Activated T-cell treated with anti-CD3 and anti-CD28 coated beads, Interleukin-2, amount 50 U/mL, for 4 hours (primary cell): ENCODE results near the gene TIMP3. TPM values are rescaled to one million over a fixed set of nuclear protein-coding genes. Genes with fewer than 3 reads are reported as not detected.

Experiments
- ATAC-seq, 2 donors: fragments of 200-7000 bp; cut with Tn5 transposase; one replicate each; pipeline ENCODE4 v1.10.0; 2021
- DNase-seq: peaks from one replicate; pipeline ENCODE4 v3.0.0-alpha.2; 2020
- H3K27me3 Mint-ChIP-seq: one replicate; pipeline ENCODE4 v1.8.0; 2021; ENCODE audit warnings: low read depth, mixed read lengths
- H3K36me3 Mint-ChIP-seq: one replicate; pipeline ENCODE4 v1.8.0; 2022; ENCODE audit warnings: mixed read lengths; ENCODE audit not compliant: insufficient read depth
- H3K4me1 Mint-ChIP-seq: one replicate; pipeline ENCODE4 v1.8.0; 2021; ENCODE audit warnings: low read depth, mixed read lengths
- H3K4me3 Mint-ChIP-seq: one replicate; pipeline ENCODE4 v1.8.0; 2021; ENCODE audit warnings: mild to moderate bottlenecking, moderate library complexity, mixed read lengths
- H3K9me3 Mint-ChIP-seq: one replicate; pipeline ENCODE4 v1.8.0; 2021; ENCODE audit warnings: mixed read lengths
- total RNA-seq, 3 donors: library from RNA; stranded (reverse); gene quantifications; one replicate each; pipeline ENCODE4 v1.2.1, GENCODE V29; 2021

TIMP3 gene
- total RNA-seq, 3 donors from 2014 or later = 1.1 to 2.3 (median 1.5) TPM

DNA sequence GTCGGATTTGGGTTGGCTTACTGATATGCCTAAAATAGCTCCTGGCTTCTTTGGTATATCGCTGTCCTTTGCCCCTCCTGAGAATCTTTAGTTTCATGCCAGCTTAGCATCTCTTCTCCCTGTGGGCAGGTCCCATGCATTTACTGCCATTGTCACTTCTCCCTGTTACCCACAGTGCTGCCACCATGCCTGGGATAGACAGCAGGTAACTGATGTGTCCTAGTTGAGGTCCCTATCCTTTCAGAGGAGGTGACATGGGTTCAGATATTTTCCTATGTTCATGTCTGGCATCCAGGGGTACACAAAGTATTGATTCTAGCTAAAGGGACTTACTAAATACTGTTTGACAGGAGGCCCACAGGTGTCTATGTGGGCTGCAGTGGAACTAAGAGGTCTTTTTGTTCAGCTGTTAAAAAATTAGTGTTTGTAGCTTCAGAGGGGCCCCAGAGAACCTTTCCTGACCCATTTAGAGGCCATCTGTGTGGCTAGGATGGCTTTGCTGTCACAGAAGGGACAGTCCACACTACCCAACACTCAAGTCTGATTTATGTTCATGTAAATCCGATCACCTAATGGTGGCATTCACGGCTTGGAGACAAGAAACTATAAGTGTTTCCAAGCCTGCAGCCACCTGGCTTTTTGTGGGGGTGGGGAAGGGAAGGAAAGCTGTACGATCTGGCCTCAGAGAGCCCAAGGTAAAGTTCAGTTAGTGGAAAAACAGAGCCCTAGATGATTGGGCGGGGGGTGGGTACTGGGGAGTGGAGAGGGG lies 8.5 kb downstream of the TIMP3 start:
- Mint-ChIP-seq H3K4me3 (no peak overlapping the region), H3K9me3 (no peaks in the 10 kb centered on the region), H3K4me1 (no peaks in the 10 kb centered on the region), H3K27me3 (peaks cover 6% of the 10 kb centered on the region), H3K36me3 (no peaks in the 10 kb centered on the region)
- DNase-seq = no peak
- no peak for ATAC-seq

DNA sequence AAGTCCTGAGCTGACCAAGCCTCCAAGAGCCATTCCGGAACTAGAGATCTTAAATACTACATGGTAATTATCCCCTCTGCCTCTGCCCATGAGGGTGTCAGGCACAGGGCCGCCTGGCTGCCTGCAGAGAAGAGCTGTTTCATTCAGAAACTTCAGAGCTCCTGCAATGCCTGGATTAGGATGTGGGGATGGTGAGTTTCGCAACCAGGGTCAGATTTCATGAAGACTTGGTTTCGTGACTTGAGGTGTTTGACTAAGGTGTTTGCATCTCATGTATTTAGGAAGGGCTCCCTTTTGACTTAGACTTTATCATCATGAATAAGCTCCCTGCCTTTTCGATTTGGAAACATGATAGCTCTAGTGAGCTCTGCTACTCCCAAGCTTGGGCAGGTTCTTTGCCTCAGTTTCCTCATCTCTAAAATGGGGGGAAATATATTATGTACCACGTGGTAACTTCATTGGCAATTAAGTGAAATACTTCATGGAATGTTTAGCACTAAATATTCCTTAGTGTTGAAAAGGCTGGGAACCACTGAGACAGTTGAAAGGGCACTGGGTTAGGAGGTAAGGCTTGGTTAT lies 9.1 kb downstream of the TIMP3 start:
- H3K9me3 Mint-ChIP-seq = no peaks in the 10 kb centered on the region
- H3K4me3 Mint-ChIP-seq = no peak overlapping the region
- no peak for ATAC-seq
- peaks cover 3% of the 10 kb centered on the region for H3K27me3 Mint-ChIP-seq
- no peaks in the 10 kb centered on the region for H3K4me1 Mint-ChIP-seq
- H3K36me3 Mint-ChIP-seq = no peaks in the 10 kb centered on the region
- DNase-seq = no peak

DNA sequence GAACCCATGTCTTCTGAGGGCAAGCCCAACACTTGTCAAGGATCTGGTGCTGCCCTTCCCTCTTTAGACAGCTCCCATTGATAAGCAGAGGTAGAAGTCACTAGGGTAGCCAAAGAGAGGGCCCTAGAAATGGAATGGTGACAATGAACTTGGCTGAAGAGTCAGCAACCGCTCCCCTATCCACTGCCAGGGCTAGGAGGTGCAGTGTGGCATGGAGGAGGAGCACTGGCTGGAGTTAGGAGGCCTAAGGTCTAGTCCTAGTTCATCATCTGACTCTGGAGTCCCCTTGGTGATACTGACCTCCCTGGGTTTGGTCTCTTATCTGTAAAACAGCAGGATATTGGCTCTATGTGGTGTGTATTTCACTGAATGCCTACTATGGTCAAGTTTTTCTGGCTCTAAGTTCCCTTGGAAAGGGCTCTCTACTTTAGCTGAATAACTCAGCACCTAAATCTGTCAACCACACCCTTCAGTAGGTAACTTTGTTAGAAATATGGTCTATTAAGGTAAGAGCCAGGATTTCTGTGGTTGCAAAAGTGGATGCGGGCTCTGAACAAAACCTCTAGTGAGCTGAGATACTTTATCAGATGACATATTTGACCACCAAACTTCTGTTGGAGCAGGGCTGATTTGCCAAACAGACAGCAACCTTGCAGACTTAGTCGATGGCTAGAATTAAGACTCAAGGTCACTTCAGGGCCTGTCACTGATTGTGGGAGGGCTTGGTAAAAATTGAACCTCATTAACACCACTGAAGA lies 10.5 kb downstream of the TIMP3 start:
- H3K4me3 Mint-ChIP-seq = no peak overlapping the region
- no peaks in the 10 kb centered on the region for H3K36me3 Mint-ChIP-seq
- ATAC-seq (no peak), DNase-seq (no peak)
- no peaks in the 10 kb centered on the region for H3K9me3 Mint-ChIP-seq
- H3K4me1 Mint-ChIP-seq = no peaks in the 10 kb centered on the region
- no peaks in the 10 kb centered on the region for H3K27me3 Mint-ChIP-seq

DNA sequence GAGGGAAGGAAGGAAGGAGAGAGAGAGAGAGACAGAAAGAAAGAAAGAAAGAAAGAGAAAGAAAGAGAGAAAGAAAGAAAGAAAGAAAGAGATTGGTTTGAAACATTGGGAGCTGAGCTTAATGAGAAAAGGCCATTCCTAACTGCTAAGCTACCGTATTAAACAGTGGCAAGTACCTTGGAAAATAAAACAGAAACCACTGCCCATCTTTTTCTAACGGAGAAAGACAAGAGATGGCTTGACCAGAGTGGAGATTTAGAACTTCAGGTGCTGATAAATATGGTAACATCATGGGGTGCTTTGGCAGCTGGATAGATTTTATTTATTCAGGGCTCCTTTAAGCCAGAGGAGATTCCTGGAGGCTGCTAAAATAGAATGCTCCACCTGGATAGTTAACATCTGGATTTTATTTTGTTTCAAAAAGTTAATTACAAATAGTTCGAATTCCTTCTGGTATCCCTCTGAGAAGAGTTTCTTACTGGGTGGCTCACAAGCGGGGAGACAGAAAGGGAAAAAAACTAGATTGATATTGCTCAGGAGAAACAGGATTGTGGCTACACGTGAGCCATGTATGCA lies 12.9 kb downstream of the TIMP3 start:
- H3K27me3 Mint-ChIP-seq = no peaks in the 10 kb centered on the region
- no peak overlapping the region for H3K4me3 Mint-ChIP-seq
- no peaks in the 10 kb centered on the region for H3K4me1 Mint-ChIP-seq
- H3K36me3 Mint-ChIP-seq = no peaks in the 10 kb centered on the region
- no peak for ATAC-seq
- no peaks in the 10 kb centered on the region for H3K9me3 Mint-ChIP-seq
- no peak for DNase-seq

DNA sequence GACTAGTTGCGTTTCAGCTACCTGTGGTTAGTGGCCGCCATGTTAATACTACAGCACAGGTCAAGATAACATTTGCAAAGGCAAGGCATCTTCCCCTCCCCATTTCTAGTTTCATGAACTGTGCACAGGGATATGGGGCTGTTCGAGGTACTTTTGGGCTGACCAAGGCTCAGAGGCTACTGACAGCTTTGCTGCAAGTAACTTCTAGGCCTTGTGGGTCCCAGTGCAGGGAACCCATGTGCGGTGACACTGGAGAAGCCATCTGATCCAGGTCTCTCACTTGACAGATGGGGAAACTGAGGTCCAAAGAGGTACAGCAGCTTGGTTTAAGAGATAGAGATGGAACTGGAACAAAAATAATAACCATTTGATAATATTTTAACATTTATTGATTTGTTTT lies 13.6 kb downstream of the TIMP3 start:
- Mint-ChIP-seq H3K36me3 (no peaks in the 10 kb centered on the region), H3K4me1 (no peaks in the 10 kb centered on the region), H3K27me3 (no peaks in the 10 kb centered on the region), H3K4me3 (no peak overlapping the region), H3K9me3 (no peaks in the 10 kb centered on the region)
- ATAC-seq = no peak
- DNase-seq = no peak

DNA sequence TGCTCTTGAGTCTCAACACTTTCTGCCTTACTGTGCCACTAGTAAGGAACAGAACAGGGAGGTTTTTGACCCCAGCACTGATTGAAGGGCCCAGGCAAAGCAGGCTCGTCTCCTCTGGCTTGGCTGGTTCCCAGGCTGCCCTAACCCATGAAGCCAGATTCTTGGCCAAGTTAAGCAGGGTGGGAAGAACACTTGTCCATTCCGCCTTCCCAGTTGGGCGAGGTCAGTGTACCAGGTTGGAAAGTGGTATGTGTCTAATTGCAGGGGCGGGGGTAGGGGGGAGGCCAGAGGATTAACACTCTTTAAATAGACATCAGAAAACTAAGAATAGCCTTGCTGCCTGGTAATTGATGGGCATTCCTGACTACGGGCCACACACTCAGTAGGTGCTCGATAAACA lies 14.4 kb downstream of the TIMP3 start:
- H3K4me3 Mint-ChIP-seq = no peak overlapping the region
- H3K9me3 Mint-ChIP-seq = no peaks in the 10 kb centered on the region
- ATAC-seq (no peak), DNase-seq (no peak)
- no peaks in the 10 kb centered on the region for H3K36me3 Mint-ChIP-seq
- no peaks in the 10 kb centered on the region for H3K27me3 Mint-ChIP-seq
- H3K4me1 Mint-ChIP-seq = no peaks in the 10 kb centered on the region

DNA sequence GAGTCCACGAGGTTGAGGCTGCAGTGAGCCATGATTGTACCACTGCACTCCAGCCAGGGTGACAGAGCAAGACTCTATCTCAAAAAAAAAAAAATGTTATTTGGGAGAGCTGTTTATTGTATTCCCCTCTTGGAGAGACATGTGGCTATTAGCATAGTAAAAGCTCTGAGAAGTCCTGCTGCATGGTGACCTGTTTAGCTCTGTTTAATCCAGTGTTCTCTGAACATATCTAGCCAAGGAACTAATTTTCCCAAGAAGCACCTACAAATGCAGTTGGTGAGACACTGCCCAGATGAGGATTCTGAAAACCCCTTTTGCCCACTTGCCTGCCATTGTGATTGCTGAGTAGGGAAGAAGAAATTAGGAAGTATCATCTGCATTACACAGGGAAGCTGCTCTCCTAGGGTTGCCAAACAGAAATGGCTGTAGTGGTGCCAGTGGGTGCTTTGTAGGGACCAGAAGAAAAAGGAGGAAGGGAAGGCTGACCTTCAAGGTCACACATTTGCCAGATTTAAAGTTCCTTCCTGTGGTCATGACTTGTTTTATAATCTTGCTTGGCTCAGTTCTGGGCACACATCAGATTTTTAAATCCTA lies 15.7 kb downstream of the TIMP3 start:
- ATAC-seq (no peak), DNase-seq (no peak)
- Mint-ChIP-seq H3K27me3 (peaks cover 2% of the 10 kb centered on the region), H3K9me3 (no peaks in the 10 kb centered on the region), H3K4me1 (no peaks in the 10 kb centered on the region), H3K4me3 (no peak overlapping the region), H3K36me3 (no peaks in the 10 kb centered on the region)

DNA sequence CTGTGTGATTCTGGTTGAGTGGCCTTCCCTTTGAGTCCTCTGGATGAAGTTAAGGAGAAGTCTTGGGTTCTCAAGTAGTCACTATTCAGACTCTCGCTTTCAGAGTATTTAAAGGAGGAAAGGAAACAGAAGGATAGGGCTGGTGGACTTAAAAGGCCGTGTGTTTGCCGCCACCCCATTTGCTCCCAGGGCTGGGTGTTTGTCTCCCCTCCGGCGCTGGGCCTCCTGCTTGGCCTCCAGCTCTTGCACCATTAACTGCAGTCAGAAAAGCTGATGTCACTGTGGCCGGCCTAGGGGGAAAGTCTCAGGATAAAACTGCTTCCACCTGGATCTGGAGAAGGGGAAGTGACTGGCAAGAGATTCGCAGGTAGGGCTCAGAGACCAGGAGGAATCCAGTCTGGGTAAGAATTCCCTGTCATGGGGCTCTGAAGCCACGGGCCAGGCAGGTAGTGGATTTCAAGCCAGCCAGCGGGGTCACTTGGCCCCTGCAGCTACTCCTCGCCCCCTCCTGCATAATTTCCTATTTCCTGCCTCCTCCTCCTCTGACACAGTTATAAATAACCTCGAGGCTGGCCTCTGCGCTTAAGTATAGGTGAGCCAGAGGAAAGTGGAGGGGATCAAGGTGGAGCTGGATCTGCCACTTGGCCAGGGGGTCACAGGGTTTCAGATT lies 17.1 kb downstream of the TIMP3 start:
- H3K4me1 Mint-ChIP-seq = no peaks in the 10 kb centered on the region
- no peaks in the 10 kb centered on the region for H3K36me3 Mint-ChIP-seq
- H3K27me3 Mint-ChIP-seq = peaks cover 5% of the 10 kb centered on the region
- H3K9me3 Mint-ChIP-seq = no peaks in the 10 kb centered on the region
- ATAC-seq (no peak), DNase-seq (no peak)
- H3K4me3 Mint-ChIP-seq = no peak overlapping the region

DNA sequence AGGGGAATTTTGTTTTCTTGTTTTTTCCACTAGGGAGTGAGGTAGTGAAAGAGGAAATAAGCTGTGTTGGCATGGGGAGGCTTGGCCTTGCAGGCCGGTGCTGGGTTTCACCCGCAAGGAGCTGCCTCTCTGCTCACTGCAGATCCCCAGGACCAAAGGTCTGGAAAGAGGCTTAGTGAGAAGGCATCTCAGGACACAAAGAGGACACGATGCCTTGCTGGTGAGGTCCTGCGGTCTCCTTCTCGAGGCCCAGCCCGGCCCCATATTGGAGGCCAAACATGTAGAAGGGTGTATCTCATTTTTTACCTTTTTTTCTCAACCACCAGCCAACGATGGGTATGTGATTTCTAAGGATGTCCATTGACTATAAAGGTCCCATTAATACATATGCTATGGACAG lies 17.6 kb downstream of the TIMP3 start:
- ATAC-seq (no peak), DNase-seq (no peak)
- H3K36me3 Mint-ChIP-seq = no peaks in the 10 kb centered on the region
- H3K4me1 Mint-ChIP-seq = no peaks in the 10 kb centered on the region
- H3K4me3 Mint-ChIP-seq = no peak overlapping the region
- peaks cover 5% of the 10 kb centered on the region for H3K27me3 Mint-ChIP-seq
- H3K9me3 Mint-ChIP-seq = no peaks in the 10 kb centered on the region

DNA sequence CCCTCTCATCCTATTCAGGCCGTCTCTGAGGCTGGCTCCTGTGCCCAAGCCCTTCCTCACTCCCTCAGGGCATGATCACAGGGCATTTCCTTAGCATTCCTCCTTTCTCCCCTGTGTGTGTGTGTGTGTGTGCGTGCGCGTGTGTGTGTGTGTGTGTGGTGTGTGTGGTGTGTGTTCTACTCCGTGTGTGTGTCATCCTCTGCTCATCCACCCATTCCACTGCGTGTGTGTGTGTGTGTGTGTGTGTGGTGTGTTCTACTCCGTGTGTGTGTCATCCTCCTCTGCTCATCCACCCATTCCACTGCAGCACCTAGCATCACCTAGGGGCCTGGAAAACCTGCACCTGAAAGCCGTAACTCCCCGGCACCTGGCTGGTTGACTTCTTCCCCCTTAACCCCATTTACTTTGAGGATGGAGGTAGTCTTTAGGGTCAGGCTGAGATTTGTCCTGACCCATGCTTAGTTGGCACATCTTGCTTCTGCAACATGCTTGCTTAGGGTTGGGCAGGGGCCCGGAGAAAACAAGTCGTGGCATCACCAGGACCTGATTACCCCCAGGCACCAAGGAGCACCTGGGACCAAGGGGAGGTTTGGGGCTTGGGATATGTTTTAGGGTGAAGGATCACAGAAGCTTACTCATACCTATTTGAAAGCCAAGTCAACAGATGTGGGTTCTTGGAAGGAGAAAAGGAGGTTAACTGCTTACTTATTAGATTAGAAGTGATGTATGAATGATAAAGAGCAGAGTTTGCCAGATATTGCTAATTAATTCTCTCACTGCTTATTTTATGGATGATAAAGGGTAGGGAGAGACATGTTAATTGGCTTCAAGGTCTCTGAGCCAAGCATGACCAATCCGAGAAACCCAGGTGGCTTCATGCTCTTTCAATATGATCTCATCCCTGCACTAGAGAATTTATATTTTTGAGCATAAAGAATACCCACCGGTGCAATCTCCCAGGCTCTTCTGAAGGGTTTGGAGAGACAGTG lies 18.9 kb downstream of the TIMP3 start:
- H3K9me3 Mint-ChIP-seq = no peaks in the 10 kb centered on the region
- H3K4me3 Mint-ChIP-seq = no peak overlapping the region
- ATAC-seq = no peak

DNA sequence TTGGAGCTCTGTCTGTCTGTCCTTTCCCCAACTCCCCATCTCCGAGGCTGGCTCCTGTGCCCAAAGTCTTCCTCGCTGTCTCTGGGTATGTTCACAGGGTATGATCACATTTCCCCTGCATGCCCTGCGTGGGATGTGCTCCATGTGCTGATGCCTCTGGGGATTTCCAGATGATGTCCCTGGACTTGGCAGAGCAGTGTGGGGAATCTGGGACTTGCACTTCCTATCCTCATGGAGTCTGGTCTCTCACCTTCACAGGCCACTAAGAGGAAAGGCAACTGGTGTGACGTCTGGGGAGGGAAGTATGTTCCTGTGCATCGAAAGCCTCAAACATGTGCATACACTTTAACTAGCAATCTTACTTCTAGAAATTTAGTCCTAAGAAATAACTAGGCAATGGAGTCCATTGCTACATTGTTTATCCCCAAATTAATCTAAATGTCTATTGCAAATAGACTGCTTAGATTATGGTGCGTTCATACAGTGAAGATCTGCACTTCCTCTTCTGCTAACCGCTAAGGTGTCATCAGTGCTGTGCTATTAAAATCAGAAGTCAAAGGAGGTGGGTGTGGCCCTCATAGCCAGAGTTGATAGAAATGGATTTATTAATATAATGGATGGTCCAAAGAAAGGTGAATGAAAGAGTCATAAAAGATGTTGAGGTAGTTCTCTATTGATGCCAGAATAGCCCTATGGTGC lies 20.8 kb downstream of the TIMP3 start:
- ATAC-seq = no peak
- no peak for DNase-seq
- no peaks in the 10 kb centered on the region for H3K9me3 Mint-ChIP-seq
- H3K4me3 Mint-ChIP-seq = no peak overlapping the region
- H3K36me3 Mint-ChIP-seq = no peaks in the 10 kb centered on the region
- peaks cover 5% of the 10 kb centered on the region for H3K27me3 Mint-ChIP-seq
- H3K4me1 Mint-ChIP-seq = no peaks in the 10 kb centered on the region

More for the DNA sequence above, 18.9 kb downstream of the TIMP3 start:
- Mint-ChIP-seq H3K27me3 (peaks cover 5% of the 10 kb centered on the region), H3K36me3 (no peaks in the 10 kb centered on the region), H3K4me1 (no peaks in the 10 kb centered on the region)
- no peak for DNase-seq

DNA sequence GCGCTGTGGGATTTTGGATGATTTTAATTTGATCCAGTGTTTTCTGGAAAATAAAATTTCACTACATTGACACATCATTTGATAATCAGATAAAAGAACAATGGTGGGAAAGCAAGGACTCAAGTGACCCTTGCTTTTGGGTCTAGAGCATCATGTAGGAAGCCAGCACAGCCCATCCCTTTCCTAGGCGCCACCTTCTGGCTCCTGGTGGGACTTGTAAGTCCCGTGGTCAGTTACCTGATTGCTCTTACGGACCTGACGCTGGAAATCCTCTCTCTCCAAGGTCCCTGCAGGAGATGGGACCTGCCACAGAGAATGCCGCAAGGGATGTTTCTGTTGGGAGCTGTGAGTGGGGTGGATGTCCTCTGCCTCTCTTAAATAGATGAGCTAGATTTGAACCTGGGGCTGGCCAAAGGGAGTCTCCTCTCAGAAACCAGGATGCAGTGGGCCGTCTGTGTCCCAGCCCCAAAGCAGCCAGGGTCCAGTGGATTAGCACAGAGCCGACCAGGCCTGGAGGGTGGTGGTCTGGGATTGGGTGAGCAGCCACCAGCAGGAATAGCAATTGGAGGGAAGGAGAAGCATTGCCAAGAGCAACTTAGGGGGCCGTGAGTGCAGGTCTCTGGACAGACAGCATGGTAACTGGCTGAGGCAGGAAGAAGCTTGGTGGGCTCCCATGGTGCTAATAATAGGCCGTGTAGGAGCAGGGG lies 21.7 kb downstream of the TIMP3 start:
- Mint-ChIP-seq H3K36me3 (no peaks in the 10 kb centered on the region), H3K4me3 (no peak overlapping the region), H3K4me1 (no peaks in the 10 kb centered on the region), H3K27me3 (peaks cover 5% of the 10 kb centered on the region), H3K9me3 (no peaks in the 10 kb centered on the region)
- no peak for ATAC-seq
- DNase-seq = no peak
